Transverse colon (tissue), 4 donors: ENCODE results near the gene RAB3A. TPM values are rescaled to one million over a fixed set of nuclear protein-coding genes. Genes with fewer than 3 reads are reported as not detected.

Experiments
- DNase-seq: peaks from one replicate; pipeline ENCODE4 v3.0.0-alpha.2; 2019
- H3K27ac ChIP-seq, 4 donors: fragments of 200-600 bp; sonication (generic); 2 replicates each; pipeline ENCODE4 v1.5.1; 2016 to 2018; ENCODE audit warnings: inconsistent platforms in 4 of 4
- H3K27me3 ChIP-seq: fragments of 200-600 bp; sonication (generic); 2 replicates; pipeline ENCODE4 v1.5.1; 2017; ENCODE audit warnings: inconsistent platforms
- H3K36me3 ChIP-seq, 4 donors: fragments of 200-600 bp; sonication (generic); 2 replicates each; pipeline ENCODE4 v1.5.1; 2017 to 2019; ENCODE audit warnings: inconsistent platforms in 4 of 4
- H3K4me1 ChIP-seq, 4 donors: fragments of 200-600 bp; sonication (generic); 2 replicates each; pipeline ENCODE4 v1.5.1; 2017 to 2020; ENCODE audit warnings: inconsistent platforms in 4 of 4
- H3K4me3 ChIP-seq, 4 donors: fragments of 200-600 bp; sonication (generic); 1 replicate in 1 of 4; 2 replicates in 3 of 4; pipeline versions ENCODE4 v1.5.1 to v1.6.1; 2017 to 2019; ENCODE audit warnings: inconsistent platforms in 4 of 4
- H3K9me3 ChIP-seq, 2 donors: fragments of 200-600 bp; sonication (generic); 2 replicates each; pipeline ENCODE4 v1.5.1; 2017 to 2019; ENCODE audit warnings: inconsistent platforms in 2 of 2
- CTCF ChIP-seq, 5 experiments: fragments of 200-600 bp in 3 of 5; fragments of 450-650 bp in 2 of 5; sonication (generic) in 3 of 5; IDR thresholded peaks; 1 replicate in 2 of 5; 2 replicates in 3 of 5; pipeline ENCODE4 v1.5.1; 2016 to 2017; ENCODE audit warnings: antibody characterized with exemption in 5 of 5, inconsistent platforms in 3 of 5, mild to moderate bottlenecking in 2 of 5, moderate library complexity in 1 of 5
- EP300 ChIP-seq: sonication (generic); formaldehyde crosslinking; IDR thresholded peaks from one replicate; pipeline ENCODE4 v1.6.1; 2017; ENCODE audit warnings: antibody characterized with exemption, low read depth
- POLR2A ChIP-seq: fragments of 450-650 bp; IDR thresholded peaks from one replicate; pipeline ENCODE4 v1.6.1; 2016; ENCODE audit warnings: antibody characterized with exemption, mild to moderate bottlenecking, moderate library complexity
- POLR2AphosphoS5 ChIP-seq, 3 donors: sonication (generic); formaldehyde crosslinking; IDR thresholded peaks; one replicate each; pipeline ENCODE4 v1.6.1; 2016; ENCODE audit warnings: antibody characterized with exemption in 3 of 3
- WGBS, 2 donors: methylation state at CpG; one replicate each; pipeline ENCODE4 v1.1.5; 2018; ENCODE audit warnings: low coverage in 1 of 2; 5-methylcytosine and 5-hydroxymethylcytosine counted together
- in situ Hi-C, 4 donors: fragments of 200-750 bp; cut with MboI; loops; one replicate each; pipeline versions ENCODE4 v1.15.0 to v1.15.1; 2017; ENCODE audit warnings: low sequenced_read_pairs in 3 of 4, low pct_ligation_motif_present in 1 of 4, low pct_unique_long_range_greater_than_20kb in 1 of 4
- intact Hi-C: fragments of 100-400 bp; cut with DNase I; formaldehyde crosslinking; loops from one replicate; pipeline ENCODE4 v1.15.1; 2023; ENCODE audit warnings: low total_unique reads
- total RNA-seq, 4 donors: library from RNA; depleted of rRNA; stranded (reverse); fragments of >200 nt; gene quantifications; one replicate each; pipeline ENCODE4 v1.1.0, GENCODE V29; 2016

Gene RAB3A
- total RNA-seq, 4 donors from 2014 or later = 2.2 to 8.6 (median 3.8) TPM; not detected in 1

GRCh38 chr19:18197941-18198340, 5.9 kb downstream of the RAB3A start:
- Histone ChIP-seq H3K27ac (no peak overlapping the region), H3K36me3 (peaks cover 0 to 6% (median 0%) of the 10 kb centered on the region in 4 donors)
- no peak for TF ChIP-seq CTCF (IDR thresholded peaks at IDR 0.05)
- no peak for TF ChIP-seq POLR2AphosphoS5 (IDR thresholded peaks at IDR 0.05)
- no peak for TF ChIP-seq EP300
- no peak for TF ChIP-seq POLR2A

GRCh38 chr19:18197306-18197705, 6.5 kb downstream of the RAB3A start:
- H3K4me1 ChIP-seq = peaks cover 14 to 18% (median 17%) of the 10 kb centered on the region in 4 donors
- H3K27me3 ChIP-seq = no peaks in the 10 kb centered on the region
- H3K27ac ChIP-seq = no peak overlapping the region
- intact Hi-C loops (no loop called here), in situ Hi-C loops (no loop called here)
- H3K9me3 ChIP-seq = no peaks in the 10 kb centered on the region
- peaks cover 0 to 6% (median 0%) of the 10 kb centered on the region in 4 donors for H3K36me3 ChIP-seq
- no peak overlapping the region for H3K4me3 ChIP-seq
- no peak for TF ChIP-seq POLR2AphosphoS5 (IDR thresholded peaks at IDR 0.05)
- TF ChIP-seq CTCF (IDR thresholded peaks at IDR 0.05) = no peak
- no peak for TF ChIP-seq POLR2A
- no peak for TF ChIP-seq EP300
- DNase-seq = no peak
- WGBS, 2 donors = 90 to 94% methylated on average over 8 to 18 of the region's 18 CpGs

More at GRCh38 chr19:18197941-18198340, 5.9 kb downstream of the RAB3A start:
- 79 to 80% methylated on average over 1 to 6 of the region's 6 CpGs for WGBS, 2 donors
- Histone ChIP-seq H3K27me3 (no peaks in the 10 kb centered on the region), H3K4me3 (no peak overlapping the region), H3K4me1 (peaks cover 14 to 23% (median 21%) of the 10 kb centered on the region in 4 donors), H3K9me3 (no peaks in the 10 kb centered on the region)
- intact Hi-C loops (no loop called here), in situ Hi-C loops (no loop called here)
- DNase-seq = no peak

GRCh38 chr19:18196511-18196845, 7.4 kb downstream of the RAB3A start:
- intact Hi-C loops (no loop called here), in situ Hi-C loops (no loop called here)
- Histone ChIP-seq H3K4me3 (no peak overlapping the region), H3K27me3 (no peaks in the 10 kb centered on the region), H3K9me3 (no peaks in the 10 kb centered on the region), H3K36me3 (peaks cover 0 to 6% (median 0%) of the 10 kb centered on the region in 4 donors), H3K4me1 (peaks cover 14 to 23% (median 19%) of the 10 kb centered on the region in 4 donors), H3K27ac (no peak overlapping the region)
- no peak for DNase-seq
- TF ChIP-seq EP300 (no peak), POLR2A (no peak), POLR2AphosphoS5 (IDR thresholded peaks at IDR 0.05) (no peak), CTCF (IDR thresholded peaks at IDR 0.05) (no peak)
- 82 to 86% methylated on average over 4 to 7 of the region's 7 CpGs for WGBS, 2 donors

GRCh38 chr19:18194554-18195238, 9.1 kb downstream of the RAB3A start:
- H3K4me1 ChIP-seq = peaks cover 14 to 24% (median 19%) of the 10 kb centered on the region in 4 donors
- intact Hi-C loops (no loop called here), in situ Hi-C loops (no loop called here)
- H3K9me3 ChIP-seq = no peaks in the 10 kb centered on the region
- TF ChIP-seq CTCF (IDR thresholded peaks at IDR 0.05) (no peak), POLR2AphosphoS5 (IDR thresholded peaks at IDR 0.05) (peak in 1 of 3 donors; percentile 14), POLR2A (no peak), EP300 (no peak)
- 56% methylated on average over 14 of the region's 27 CpGs; no CpG with 5 or more reads in 1 of the 2 donors for WGBS, 2 donors
- DNase-seq = peak; percentile 49
- H3K4me3 ChIP-seq = peak overlapping the region in 2 of 4 donors; percentile 1 to 88
- H3K27ac ChIP-seq = peak overlapping the region; percentile 87 to 96 (median 92)
- no peaks in the 10 kb centered on the region for H3K27me3 ChIP-seq
- peaks cover 0 to 6% (median 0%) of the 10 kb centered on the region in 4 donors for H3K36me3 ChIP-seq
